ENCODE measurements around the gene SAMD13. TPM values are rescaled to one million over a fixed set of nuclear protein-coding genes. Genes with fewer than 3 reads are reported as not detected.

SAMD13 gene
- total RNA-seq, 3 donors from 2014 or later = 2.1 to 3.1 (median 2.6) TPM

DNA sequence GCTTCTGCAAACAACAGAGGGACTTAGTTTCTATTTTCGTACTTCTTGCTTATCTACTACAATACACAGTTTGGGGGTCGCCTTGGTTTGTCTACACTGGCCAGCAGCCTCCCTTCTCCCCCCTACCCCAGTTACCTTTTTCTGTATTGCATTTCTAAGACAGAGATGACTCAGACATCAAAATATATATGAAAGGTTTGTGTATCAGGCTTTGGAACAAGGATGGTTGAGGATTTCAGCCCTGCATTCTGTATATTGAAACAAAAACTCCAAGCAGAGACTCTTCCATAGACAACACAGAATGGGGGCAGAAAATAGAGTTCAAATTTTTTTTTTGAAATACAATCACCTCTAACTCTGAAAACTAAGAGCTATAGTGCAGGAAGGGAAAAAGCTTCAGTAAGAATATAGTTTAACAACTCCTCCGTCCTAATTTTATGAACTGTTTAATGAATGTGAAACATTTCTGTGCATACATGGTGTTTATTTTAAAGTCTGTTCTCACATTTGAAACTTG lies 1.9 kb downstream of the SAMD13 start:
- Histone ChIP-seq H3K4me1 (peaks cover 0 to 4% of the 10 kb centered on the region in 2 donors), H3K27ac (peak overlapping the region; percentile 71 to 75), H3K9me3 (peaks cover 0 to 11% of the 10 kb centered on the region in 2 donors), H3K27me3 (no peaks in the 10 kb centered on the region), H3K4me3 (peak overlapping the region; percentile 25 to 57 (median 42)), H3K36me3 (no peaks in the 10 kb centered on the region)
- TF ChIP-seq POLR2A (IDR thresholded peaks at IDR 0.05) (no peak), POLR2AphosphoS5 (IDR thresholded peaks at IDR 0.05) (no peak)
- TF ChIP-seq, protein P1, sequence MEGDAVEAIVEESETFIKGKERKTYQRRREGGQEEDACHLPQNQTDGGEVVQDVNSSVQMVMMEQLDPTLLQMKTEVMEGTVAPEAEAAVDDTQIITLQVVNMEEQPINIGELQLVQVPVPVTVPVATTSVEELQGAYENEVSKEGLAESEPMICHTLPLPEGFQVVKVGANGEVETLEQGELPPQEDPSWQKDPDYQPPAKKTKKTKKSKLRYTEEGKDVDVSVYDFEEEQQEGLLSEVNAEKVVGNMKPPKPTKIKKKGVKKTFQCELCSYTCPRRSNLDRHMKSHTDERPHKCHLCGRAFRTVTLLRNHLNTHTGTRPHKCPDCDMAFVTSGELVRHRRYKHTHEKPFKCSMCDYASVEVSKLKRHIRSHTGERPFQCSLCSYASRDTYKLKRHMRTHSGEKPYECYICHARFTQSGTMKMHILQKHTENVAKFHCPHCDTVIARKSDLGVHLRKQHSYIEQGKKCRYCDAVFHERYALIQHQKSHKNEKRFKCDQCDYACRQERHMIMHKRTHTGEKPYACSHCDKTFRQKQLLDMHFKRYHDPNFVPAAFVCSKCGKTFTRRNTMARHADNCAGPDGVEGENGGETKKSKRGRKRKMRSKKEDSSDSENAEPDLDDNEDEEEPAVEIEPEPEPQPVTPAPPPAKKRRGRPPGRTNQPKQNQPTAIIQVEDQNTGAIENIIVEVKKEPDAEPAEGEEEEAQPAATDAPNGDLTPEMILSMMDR (IDR thresholded peaks at IDR 0.05) = no peak
- intact Hi-C loops (cut with DNase I; ENCODE audit: low total_unique reads) = no loop called here
- no peak for DNase-seq (ENCODE audit: low spot score in 2 of 2)

DNA sequence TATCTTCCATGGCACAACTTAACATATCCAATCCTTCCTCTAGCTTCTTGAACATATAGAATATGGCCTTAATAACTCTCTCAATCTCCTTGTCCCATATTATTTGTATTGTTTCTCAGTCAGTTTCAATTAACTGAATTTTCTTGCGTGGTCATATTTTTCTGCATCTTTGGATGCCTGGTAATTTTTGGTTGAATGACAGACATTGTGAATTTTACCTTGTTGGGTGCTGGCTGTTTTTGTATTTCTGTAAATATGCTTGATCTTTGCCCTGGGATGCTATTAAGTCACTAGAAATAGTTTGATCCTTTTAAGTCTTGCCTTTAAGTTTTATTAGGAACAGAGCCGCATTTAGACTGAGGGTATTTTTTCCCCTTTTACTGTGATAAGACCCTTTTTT lies 5.9 kb downstream of the SAMD13 start:
- Histone ChIP-seq H3K4me3 (no peak overlapping the region), H3K36me3 (no peaks in the 10 kb centered on the region), H3K9me3 (peaks cover 0 to 11% of the 10 kb centered on the region in 2 donors), H3K27ac (no peak overlapping the region), H3K27me3 (no peaks in the 10 kb centered on the region), H3K4me1 (no peaks in the 10 kb centered on the region)
- no peak for DNase-seq (ENCODE audit: low spot score in 2 of 2)
- no peak for TF ChIP-seq POLR2A (IDR thresholded peaks at IDR 0.05)
- intact Hi-C loops (cut with DNase I; ENCODE audit: low total_unique reads) = no loop called here

DNA sequence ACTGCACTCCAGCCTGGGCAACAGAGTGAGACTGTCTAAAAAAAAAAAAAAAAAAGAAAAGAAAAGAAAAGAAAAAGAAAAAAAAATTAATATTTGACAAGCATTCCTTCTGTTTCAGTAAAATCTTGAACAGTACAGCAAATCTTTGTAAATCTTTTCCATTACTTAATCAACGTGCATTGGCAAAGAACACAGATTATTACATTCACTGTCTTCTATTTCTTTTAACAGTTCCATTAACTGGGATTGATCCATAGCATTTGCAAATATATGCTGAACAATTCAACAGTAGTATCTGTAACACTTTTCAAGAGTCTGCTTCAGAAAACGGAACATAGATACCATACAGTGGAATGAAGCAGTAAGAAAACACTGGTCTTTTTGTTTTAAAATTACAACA lies 9.8 kb downstream of the SAMD13 start:
- Histone ChIP-seq H3K4me3 (no peak overlapping the region), H3K36me3 (no peaks in the 10 kb centered on the region), H3K4me1 (no peaks in the 10 kb centered on the region), H3K27ac (no peak overlapping the region), H3K27me3 (no peaks in the 10 kb centered on the region), H3K9me3 (peaks cover 0 to 11% of the 10 kb centered on the region in 2 donors)
- no peak for DNase-seq (ENCODE audit: low spot score in 2 of 2)
- intact Hi-C loops (cut with DNase I; ENCODE audit: low total_unique reads) = loop anchor here (10.0 kb wide), 1 partner anchor 1134 kb away; no protein-coding TSS in a partner anchor
- TF ChIP-seq, protein P1 (IDR thresholded peaks at IDR 0.05) = no peak
- no peak for TF ChIP-seq POLR2A (IDR thresholded peaks at IDR 0.05)
- TF ChIP-seq POLR2AphosphoS5 (IDR thresholded peaks at IDR 0.05) = no peak

DNA sequence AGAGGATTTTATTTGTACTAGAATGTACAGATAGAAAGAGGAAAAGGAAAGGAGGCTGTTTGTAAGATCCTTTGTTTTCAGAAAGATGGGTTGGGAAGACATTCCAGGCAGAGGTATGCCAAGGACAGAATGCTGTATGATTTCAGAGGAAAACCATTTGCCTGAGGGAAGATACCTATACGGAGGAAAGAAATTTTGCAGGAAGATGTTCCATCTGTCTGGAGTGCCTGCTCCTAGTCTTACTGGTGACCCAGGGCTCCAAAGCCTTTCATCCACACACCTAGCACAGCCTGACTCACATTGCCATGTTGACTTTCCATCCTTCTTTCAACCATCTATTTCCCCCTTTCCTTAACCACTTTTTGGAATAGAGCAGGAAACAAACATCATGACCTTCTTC lies 18.2 kb downstream of the SAMD13 start:
- TF ChIP-seq POLR2AphosphoS5 (IDR thresholded peaks at IDR 0.05) (no peak), POLR2A (IDR thresholded peaks at IDR 0.05) (no peak)
- TF ChIP-seq, protein P1 (IDR thresholded peaks at IDR 0.05) = no peak
- Histone ChIP-seq H3K27ac (no peak overlapping the region), H3K27me3 (no peaks in the 10 kb centered on the region), H3K4me1 (no peaks in the 10 kb centered on the region), H3K36me3 (no peaks in the 10 kb centered on the region), H3K4me3 (no peak overlapping the region), H3K9me3 (no peaks in the 10 kb centered on the region)
- intact Hi-C loops (cut with DNase I; ENCODE audit: low total_unique reads) = loop anchor here (10.0 kb wide), 1 partner anchor 1125 kb away; no protein-coding TSS in a partner anchor
- no peak for DNase-seq (ENCODE audit: low spot score in 2 of 2)

DNA sequence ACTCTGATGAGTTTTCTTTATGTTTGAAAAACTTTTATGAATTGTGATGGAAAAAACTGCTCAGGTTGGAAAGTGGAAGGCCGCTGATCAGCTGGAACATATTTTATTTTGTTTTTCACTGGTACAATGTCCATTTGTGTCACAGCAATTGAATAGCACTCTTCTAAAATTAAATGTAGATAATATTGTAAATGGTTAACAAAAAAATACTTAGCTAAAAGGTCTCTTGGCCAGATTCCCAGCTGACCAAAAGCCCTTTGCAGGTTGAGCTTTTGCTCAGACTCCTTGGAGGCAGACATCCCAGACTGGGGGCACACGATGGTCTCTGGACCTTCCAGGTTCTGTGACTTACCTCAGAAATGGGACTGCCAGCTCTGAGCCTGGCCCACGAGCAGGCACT lies 26.3 kb downstream of the SAMD13 start:
- intact Hi-C loops (cut with DNase I; ENCODE audit: low total_unique reads) = no loop called here
- Histone ChIP-seq H3K27ac (no peak overlapping the region), H3K36me3 (no peaks in the 10 kb centered on the region), H3K4me1 (no peaks in the 10 kb centered on the region), H3K4me3 (no peak overlapping the region), H3K9me3 (no peaks in the 10 kb centered on the region), H3K27me3 (no peaks in the 10 kb centered on the region)
- TF ChIP-seq, protein P1 (IDR thresholded peaks at IDR 0.05) = no peak
- TF ChIP-seq POLR2AphosphoS5 (IDR thresholded peaks at IDR 0.05) = no peak
- TF ChIP-seq POLR2A (IDR thresholded peaks at IDR 0.05) = no peak
- no peak for DNase-seq (ENCODE audit: low spot score in 2 of 2)
